ENCODE results near the gene PPP2R2C.

GRCh38 chr4:6351246-6352000 lies 121.0 kb downstream of the PPP2R2C start:
- no peak for TF ChIP-seq CTCF (IDR thresholded peaks at IDR 0.05; ENCODE audit: low read depth, low read length)
- no peak for TF ChIP-seq MAX (IDR thresholded peaks at IDR 0.05; ENCODE audit: low read depth, low read length)
- no peak for TF ChIP-seq POLR2A (IDR thresholded peaks at IDR 0.05; ENCODE audit: extremely low read depth, insufficient read length)

All from NB4 (cell line).